GM12872 (cell line): ENCODE results near the gene COL5A1.

Experiments used
- TF ChIP-seq, protein P1 (sequence below): IDR thresholded peaks from 3 replicates; pipeline ENCODE4 v1.5.1; 2011; ENCODE audit warnings: low read depth, mild to moderate bottlenecking, low read length, moderate library complexity; ENCODE audit not compliant: insufficient read depth

The COL5A1 gene

DNA sequence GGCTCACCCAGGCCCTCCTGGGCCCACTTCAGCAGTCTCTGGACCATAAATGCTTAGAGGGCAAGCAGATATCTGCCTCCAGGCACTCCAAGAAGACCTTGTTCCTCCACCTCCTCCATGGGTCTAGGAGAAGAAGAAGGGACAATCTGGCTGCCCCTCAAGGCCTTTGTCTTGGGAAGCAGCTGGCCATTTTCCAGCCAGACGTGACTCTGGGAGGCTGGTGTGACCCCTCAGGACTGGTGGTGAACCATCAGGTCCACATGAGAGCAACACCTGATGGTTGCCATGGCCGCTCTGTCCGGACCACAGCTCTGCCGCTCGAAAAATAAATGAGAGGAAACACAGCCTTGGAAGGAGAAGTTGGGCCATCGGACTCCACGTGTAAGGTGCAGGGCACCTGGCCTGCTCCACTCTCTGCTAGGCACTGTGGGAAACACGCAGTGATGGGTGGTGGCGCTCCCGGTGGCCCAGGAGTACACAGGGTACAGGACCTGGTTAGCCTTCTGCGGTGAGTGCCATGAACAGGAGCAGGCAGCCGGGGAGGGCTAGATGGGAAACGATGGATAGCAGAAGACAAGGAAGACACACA lies 3.0 kb upstream of the COL5A1 start:
- TF ChIP-seq, protein P1, sequence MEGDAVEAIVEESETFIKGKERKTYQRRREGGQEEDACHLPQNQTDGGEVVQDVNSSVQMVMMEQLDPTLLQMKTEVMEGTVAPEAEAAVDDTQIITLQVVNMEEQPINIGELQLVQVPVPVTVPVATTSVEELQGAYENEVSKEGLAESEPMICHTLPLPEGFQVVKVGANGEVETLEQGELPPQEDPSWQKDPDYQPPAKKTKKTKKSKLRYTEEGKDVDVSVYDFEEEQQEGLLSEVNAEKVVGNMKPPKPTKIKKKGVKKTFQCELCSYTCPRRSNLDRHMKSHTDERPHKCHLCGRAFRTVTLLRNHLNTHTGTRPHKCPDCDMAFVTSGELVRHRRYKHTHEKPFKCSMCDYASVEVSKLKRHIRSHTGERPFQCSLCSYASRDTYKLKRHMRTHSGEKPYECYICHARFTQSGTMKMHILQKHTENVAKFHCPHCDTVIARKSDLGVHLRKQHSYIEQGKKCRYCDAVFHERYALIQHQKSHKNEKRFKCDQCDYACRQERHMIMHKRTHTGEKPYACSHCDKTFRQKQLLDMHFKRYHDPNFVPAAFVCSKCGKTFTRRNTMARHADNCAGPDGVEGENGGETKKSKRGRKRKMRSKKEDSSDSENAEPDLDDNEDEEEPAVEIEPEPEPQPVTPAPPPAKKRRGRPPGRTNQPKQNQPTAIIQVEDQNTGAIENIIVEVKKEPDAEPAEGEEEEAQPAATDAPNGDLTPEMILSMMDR, result no peak

DNA sequence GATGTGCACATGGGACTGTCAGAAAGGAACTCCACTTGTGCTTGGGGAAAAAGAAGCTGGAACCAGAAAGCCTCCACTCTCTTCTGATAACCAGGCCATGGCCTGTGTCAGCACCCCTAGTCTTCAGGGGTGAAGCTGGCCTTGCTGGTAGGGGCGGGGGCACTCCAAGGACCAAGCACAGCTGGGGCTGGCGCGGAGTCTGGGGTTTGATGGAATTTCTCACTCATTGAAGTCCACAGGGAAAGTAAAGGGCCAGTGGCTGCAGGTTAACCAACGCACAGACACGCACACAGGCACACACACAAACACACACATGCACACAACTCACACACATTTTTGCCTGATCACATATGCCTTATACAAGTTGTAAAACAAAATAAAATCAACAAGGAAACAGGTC lies 1.6 kb upstream of the COL5A1 start:
- TF ChIP-seq, protein P1, result no peak

DNA sequence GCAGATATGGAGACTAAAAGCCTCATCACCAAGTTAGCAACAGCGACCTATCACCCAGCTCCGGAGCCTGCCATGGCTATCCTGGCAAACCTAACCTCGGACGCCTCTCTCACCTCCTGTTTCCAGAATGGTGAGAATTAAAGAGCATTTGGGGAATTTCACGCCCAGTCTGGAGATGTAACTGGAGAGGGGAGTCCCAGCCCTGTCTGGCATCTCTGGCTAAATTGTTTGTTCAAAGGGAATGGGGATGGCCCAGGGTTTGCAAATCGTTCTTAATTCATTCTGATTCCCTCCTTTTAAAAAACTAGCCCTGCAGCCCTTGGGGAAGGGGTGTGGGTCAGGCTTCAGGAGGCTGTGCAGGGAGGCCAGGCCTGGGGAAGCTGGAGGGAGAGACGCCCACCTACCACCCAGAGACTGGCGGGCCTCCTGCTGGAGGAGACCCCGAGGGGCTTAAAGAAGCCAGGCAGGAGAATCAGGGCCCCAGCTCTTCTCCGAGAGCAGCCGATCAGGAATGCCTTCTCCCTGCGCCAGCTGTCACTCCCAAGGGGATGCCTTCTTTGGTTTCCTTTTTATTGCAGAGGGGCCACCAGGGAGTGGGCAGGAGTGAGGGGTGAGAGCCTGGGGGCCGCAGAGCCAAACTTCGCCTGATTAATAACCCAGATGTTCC lies 964 bp upstream of the COL5A1 start:
- TF ChIP-seq, protein P1, result no peak

- TF ChIP-seq, protein P1, result no peak
Observed at GRCh38 chr9:134641990-134642384, 384 bp downstream of the COL5A1 start.

- TF ChIP-seq, protein P1, result no peak
Observed at GRCh38 chr9:134642385-134643181, 980 bp downstream of the COL5A1 start.

DNA sequence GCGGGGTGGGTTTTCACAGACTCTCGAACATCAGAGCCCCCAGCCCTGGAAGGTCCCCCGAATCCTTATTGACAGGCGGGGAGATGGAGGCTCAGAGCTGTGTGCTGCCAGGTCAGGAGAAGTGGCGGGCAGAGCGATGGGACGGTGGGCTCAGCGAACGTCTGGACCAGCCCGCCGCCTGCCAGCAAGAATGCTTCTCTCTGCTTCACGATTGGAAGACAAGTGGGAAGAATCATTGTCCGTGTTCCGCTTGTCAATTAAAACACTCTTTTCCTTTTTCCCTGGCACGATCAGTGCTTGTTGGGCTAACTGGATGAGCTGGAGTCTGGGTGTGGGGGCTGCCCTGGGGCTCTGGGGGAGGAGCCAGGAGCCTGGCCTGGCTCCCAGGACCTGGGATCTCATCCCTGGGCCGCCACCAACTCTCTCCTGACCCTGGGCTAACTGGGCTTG lies 1.6 kb downstream of the COL5A1 start:
- TF ChIP-seq, protein P1, result no peak
